GM18498 (cell line): Measurements from ENCODE around the gene KIFAP3.
"Not testable (repeated sequence)": the region's sequence is repeated elsewhere in the genome, so short reads cannot be mapped to it uniquely, and the experiment has no call there.

Experiments used
- ATAC-seq: cut with Tn5 transposase; IDR thresholded peaks from one replicate; pipeline ENCODE4 v1.9.1; 2021; ENCODE audit warnings: mild to moderate bottlenecking, moderate library complexity; ENCODE audit not compliant: unreplicated experiment

The KIFAP3 gene

DNA sequence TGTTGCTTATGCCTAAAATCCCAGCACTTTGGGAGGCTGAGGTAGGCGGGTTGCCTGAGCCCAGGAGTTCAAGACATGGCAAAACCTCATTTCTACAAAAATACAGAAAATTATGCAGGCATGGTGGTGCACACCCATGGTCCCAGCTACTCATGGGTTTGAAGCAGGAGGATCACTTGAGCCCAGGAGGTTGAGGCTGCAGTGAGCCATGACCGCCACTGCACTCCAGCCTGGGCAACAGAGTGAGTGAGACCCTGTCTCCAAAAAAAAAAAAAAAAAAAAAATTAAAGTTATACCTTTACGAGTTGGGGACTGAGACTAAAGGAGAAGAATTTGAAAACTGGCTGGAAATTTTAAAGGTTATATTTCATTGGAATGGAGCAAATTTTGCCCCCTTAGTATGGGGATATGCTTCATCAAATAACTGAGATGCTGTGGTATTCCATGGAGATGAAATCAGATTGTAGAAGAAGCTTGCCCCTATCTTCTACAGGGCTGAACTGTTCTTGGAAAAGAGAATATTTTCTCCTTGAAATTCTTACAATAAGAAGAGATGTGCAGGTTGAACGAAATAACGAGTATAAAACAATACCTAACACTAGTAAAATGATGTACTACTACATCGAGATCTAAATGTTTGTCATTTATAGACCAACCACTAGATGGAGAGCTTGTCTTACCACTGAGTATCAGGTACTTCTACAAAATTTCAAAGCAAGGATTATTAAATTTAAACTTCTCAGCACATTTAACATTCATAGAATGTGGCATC, 145.9 kb downstream of the KIFAP3 start:
- peak; percentile 72 for ATAC-seq

DNA sequence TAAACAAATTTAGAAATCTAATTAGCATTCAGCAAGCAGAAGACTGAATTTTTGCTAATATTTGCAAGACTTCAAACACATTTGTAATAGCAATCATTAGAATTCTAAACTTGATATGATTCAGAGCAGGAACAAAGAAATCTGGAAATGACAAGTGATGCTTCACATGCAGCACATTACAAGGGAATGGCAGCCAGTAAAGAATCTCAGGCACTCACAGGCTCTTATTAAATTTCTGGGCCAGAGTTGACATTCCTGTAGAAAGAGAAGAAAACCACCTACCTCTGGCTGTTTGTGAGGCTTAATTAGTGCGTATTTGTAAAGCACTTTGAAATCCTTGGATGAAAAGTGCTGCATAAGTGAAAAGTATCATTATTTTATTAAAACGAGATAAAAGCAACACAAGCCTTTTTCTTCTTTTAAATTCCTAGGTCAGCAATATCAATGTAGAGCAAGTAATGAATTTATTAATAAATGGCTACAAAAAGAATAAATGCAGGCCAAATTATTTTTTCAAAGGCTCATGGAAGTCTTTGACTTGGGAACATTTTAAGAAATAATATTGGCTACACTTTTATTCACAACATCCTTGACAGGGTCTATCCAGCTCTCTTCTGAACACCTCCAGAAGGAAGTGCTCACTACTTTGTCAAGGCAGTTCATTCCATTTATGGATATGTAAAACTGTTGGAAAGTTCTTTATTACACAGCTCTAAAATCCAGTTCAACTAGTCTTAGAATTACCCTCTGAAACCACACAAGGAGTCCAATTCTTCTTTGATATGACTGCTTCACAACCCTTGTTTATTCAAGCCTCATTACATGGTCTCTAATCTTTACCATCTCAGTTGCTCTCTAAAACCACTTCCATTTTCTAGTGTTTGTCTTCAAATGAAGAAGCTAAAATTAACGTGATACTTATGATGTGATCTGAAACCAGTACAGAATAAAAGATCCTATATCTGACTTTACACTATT, 148.7 kb downstream of the KIFAP3 start:
- peak; percentile 79 for ATAC-seq

DNA sequence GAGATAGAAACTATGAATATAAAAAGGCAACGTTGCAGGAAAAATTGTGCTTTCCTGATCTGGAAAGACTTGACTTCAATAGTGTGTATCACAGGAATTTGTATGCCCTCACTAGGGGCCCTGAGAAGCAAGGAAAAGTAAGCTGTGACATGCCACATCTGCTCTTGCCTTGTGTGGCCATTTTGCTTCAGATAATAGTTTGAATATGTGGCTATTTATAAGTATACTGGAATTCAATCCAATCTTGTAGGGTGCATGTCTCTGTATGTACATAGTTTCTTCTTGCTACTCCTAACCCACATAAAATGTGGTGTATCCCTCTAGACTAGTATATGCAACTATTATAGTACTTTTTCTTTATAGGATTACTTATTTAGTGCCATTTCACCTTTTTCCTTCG, 149.7 kb downstream of the KIFAP3 start:
- no peak for ATAC-seq

DNA sequence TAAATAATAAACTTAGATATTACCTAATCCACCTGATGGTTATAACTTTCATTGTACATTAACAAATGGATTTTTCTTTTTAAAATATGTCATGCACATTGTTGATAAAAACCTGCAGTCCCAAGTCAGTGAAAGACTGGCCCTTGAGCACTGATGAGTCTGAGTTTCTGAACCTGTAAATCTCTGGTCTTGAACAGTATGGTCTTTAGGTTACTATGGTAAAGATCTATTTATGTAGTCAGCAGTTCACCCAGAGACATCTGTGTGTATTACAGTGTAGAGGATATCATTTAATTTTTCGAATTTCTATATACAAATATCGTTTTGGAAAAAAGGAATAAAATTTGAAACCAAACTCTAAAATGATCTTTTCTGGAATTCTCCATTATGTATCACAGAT, 150.4 kb downstream of the KIFAP3 start:
- no peak for ATAC-seq

DNA sequence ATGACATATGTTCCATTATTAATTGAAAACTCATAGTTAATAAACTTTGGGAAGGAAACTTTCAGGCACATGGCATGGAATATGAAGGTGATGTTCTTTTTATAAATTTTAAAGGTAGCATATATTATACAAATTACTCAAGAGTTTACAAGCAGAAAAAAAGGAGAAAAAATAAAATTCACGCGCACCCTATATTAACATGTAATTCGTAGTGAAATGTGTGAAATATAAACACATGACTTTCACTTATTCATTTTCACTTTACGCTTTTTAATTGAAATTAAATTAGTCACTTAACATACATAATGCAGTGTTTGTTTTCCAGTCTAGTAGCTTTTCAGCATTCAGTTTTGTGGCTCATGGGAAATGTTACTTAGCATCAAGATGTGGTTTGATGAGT, 153.4 kb downstream of the KIFAP3 start:
- ATAC-seq = no peak

DNA sequence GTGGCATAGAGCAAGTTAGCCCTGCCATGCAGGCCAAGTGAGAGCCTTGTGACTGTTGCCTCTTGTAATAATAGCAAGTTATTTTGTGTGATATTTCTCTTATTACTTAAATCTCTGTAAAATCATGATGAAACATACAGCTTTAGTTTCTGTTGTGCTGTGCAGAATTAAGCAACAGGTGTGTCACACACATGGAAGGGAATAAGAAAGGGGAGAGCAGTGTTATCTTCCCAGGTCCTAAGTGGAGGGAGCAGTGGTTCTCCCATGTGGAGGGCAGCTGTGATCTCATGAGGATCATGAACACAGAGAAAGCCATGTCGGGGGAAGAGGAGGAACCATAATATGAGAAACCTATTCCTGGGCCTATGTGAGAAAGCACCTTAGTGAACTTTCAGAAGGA, 155.6 kb downstream of the KIFAP3 start:
- ATAC-seq = no peak

DNA sequence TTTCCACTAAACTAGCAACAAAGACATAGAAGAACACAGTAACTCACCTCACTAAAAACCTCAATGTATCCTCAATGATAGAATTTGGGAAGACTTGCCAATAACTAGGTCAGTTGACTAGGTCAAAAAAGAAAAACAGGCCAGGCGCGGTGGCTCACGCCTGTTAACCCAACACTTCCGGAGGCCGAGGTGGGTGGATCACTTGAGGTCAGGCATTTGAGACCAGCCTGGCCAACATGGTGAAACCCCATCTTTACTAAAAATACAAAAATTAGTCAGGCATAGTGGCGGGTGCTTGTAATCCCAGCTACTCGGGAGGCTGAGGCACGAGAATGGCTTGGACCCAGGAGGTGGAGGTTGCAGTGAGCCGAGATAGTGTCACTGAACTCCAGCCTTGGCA, 156.3 kb downstream of the KIFAP3 start:
- not testable (repeated sequence) for ATAC-seq

DNA sequence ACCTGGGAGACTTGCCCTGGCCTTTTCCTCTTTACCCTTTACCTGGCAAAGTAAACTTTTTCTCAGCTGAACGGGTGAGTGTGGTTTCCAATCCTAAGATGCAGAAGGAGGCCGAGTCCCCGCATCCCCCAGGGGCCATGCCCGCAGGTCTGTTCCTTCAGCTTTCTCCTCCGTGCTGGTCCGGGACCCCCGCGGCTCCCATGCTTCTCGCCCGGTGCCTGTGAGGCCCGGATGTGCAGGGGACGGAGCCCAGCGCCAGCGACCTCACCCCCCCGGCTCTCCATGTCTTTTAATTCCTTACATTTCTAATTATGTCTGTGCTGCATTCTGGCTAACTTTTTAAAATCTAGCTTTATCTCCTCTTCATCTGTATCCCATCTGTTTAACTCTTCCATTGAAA, 159.3 kb downstream of the KIFAP3 start:
- ATAC-seq = no peak

DNA sequence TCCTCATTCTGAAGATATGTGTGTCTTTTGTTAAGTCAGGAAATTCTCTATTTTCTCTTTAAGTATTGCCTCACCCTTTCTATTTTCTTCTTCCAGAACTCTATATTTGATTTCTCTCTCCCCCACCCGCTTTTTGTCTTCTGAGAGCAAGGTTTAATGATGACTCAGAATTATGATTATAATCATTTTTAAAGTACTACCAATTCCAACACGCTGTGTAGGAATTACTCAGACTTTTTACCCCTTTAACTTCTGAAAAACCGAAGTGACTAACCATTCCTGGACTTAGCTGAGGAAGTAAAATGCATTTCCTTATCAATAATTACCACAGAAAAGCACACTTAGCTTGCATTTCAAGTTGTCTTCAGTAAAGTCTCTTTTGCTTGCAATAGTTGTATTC, 160.0 kb downstream of the KIFAP3 start:
- no peak for ATAC-seq

DNA sequence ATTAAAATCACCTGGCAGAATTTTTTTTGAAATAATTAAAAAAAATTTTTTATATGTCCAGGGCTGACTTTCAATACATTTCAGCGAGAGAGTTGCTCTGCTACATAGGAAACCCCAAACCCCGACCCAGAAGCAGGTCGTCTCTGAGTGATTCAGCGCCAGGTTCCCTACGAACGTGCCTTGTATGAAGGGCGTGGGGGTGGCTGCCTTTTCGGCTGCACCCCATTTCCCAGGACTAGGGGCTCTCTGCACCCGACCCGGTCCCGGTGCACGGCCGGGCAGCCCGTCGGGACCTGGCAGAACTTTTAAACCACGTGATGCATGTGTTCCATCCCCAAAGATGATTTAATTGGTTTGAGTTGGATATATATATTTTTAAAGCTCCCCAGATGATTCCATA, 165.0 kb downstream of the KIFAP3 start:
- ATAC-seq = no peak

DNA sequence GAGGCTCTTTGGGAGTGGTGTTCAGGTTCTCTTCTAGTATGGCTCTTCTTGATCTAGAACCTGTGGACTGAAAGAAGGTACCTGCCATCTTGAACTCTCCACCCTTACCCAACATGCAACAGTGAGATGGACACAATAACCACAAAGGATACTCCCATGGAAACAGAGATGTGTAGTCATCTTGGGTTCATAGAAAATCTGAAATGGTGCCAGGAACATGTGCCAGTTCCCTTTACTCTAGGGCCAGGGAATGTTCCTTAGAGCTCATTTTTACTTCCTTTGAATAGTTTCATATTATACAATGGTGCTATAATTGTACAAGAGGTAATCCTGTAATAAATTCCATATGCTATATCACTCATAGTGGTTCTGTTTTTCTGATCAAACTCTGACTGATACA, 167.6 kb downstream of the KIFAP3 start:
- ATAC-seq = no peak

DNA sequence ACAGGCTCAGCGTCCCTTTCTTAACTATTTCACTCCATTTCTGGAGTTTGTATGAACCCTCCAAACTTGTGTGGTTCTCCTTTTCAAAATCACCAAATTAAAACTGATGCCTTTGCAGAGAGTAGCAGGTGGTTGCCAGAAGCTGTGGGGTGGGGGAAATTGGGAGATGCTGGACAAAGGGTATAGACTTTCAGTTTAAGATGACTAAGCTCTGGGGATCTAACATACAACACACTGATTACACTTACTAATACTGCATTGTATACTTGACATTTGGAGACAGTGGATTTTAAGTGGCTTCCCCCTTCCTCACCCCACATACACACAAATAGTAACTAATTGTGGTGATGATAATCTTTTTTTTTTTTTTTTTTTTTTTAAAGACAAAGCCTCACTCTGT, 169.7 kb downstream of the KIFAP3 start:
- ATAC-seq = no peak

DNA sequence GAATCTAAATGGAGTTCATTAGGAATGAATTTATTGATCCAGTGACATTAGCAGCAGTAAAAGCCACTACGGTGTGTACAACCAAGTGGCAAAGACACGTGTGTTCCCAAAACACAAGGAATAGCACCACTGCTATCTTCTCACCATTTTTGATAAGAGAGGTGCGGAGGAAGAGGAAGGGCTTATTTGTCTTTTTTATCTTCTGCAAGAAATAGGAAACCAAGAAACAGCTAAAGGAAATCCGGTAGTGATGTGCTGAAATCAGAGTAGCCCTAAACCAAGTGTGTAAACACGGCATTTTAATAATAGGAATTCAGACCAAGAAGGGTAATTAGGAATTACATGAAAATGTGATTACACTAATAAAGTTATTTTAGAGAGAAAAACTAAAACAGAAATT, 171.7 kb downstream of the KIFAP3 start:
- ATAC-seq = no peak

DNA sequence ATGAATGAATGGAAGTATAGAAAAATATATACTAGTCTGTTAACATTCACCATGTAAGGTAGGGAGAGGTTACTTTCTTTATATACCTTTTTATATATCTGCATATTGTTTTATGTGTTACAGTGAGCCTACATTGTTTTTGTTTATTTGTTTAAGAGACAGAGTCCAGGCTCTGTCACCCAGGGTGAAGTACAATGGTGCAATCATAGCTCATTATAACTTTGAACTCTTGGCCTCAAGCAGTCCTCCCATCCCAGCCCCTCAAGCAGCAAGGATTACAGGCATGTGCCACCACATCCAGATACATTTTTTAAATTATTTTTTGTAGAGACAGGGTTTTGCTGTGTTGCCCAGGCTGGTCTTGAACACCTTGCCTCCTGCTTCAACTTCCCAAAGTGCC, 173.4 kb downstream of the KIFAP3 start:
- ATAC-seq = no peak

DNA sequence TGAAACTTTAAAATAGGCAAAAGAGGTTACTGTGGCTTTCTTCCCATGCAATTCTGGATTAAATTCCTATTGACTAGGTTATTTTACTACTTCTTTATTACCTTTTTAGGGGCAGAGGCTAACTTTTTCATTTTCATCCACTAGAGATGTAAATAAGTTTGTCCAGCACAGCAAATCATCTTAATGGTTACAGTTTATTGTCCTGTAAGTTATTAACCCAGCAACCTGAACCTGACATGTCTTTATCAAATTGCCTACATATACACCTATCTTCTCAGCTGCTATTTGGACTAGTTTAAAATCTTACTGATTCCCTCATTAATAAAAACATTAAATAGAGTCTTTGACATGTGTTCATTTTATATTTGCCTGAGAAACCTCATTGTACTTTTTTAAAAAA, 173.9 kb downstream of the KIFAP3 start:
- no peak for ATAC-seq

DNA sequence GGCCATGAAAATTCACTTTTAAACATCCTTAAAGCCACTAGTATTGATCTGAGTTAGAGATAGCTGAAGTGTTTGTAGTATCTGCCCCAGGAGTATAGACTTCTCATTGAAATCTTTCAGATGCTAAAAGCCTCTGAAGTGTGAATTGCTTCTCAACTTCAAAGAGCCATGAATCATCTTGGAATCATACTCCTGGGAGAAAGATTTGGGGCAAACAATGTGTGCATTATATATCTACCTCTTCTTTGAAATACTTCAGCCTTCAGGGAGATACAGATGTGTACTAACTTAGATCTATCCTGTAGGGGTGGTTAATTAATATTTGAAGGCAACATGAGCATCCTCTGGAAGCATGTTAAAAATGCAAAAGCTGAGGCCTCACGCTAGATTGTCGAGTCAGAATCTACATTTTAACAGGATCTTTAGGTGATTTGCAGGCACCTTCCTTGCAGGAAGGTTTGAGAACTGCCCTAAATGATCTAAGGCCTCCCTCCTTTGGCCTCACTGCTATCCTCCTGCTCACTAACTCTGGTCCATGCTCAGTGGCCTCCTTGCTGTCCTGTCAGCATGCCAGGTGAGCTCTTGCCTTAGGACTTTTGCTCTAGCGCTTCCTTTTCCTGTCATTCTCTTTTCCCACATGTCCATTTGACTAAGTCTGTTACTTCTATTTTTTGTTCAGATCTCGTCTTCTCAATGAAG, 174.8 kb downstream of the KIFAP3 start:
- ATAC-seq = no peak

DNA sequence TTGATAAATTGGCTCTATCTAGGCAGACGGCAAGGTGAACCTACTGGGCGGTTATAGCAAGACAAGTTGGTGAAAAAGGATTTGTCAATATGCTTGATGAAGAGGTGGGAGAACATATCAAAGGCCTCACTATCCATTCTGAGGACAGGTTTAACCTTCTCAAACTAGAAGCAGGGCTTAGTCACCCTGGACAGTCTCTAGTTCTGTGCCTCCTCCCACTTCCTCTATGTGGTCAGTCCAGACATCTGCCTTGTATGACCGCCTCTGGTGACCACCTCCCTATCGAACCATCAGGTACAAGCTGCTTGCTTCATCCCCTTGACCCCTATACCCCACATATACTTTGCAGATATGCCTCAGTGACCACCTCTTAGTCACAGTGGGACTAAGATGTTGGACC, 178.5 kb downstream of the KIFAP3 start:
- ATAC-seq = no peak

DNA sequence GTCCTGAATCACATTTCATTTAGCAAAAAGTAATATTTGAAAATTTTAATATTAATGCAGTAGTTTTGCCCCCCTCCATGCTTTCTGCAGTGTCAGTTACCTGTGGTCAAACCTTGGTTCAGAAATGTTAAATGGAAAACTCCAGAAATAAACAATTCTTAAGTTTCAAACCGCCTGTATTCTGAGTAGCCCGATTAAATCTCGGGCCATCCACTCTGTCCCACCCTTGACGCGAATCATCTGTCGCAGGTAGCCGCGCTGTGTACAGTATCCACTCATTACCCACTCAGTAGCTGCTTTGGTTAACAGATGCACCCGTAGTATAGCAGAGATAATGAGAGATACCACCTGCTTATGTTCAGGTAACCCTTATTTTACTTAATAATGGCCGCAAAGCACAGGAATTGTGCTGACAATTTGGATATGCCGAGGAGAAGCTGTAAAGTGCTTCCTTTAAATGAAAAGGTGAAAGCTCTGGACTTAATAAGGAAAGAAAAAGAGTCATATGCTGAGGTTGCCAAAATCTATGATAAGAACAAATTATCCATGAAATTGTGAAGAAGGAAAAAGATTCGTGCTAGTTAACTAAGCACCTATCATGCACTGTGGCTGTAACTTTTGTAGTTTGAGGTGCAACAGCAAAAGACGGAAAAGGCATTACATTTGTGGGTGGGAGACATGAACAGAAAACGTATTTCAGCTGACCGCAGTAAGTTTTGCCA, 179.9 kb downstream of the KIFAP3 start:
- ATAC-seq = no peak

DNA sequence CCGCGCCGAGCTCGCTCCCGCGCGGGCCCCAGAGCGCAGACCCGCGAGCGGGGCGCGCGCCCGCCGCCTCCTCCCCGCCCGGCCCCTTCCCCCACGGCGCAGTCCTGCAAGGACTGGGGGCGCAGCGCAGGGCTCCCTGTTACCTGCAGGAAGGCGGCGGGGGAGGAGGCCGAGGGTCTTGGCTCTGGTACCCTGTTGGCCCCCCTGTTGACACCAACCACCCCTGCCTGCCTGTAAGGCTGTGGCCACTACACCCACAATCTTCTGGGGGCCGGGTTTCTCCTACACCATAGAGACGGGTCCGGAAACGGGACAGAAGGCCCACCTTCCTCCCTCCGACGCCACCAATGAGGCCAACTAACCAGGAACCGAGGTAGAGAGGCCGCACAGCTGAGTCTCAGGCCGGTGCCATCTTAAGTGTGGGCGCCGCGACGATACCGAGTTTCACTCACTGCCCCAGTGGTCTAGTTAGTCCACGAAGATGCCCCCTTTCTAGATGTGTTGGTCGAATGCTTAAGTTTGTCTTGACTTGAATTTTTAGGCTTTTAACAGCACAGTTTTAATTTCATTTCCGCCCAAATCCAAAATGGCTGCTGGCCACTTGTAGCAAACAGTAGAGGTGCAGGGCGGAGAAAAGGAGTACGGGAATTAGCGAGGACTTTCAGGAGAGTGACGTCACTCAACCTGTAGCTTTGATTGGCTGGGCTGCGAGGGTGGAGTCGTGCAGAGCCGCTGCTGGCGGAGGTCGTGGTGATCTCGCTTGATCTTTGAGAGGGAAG, 180.7 kb downstream of the KIFAP3 start, which contains the start of gene SCYL3:
TSS of gene SCYL3 (minus strand) at position 252 of the 779 bp plus-strand sequence. CDS start 5,056 bp downstream, outside the sequence.
- ATAC-seq = peak; percentile 84
